A673 (cell line): ENCODE measurements around the gene CEP170B.

Experiments
- CTCF ChIP-seq: fragments of 300-800, 200-600 bp; sonication (generic); conservative IDR thresholded peaks from 2 replicates; pipeline ENCODE4 v1.5.1; 2017; ENCODE audit warnings: low read depth, mild to moderate bottlenecking, antibody characterized with exemption, low read length, moderate library complexity, mixed read lengths
- EZH2 ChIP-seq: fragments of 200-600 bp; sonication (generic); IDR thresholded peaks from 2 replicates; pipeline ENCODE4 v1.6.1; 2017; ENCODE audit warnings: borderline replicate concordance, low read depth, mild to moderate bottlenecking, mixed read lengths, antibody characterized with exemption, low read length; ENCODE audit not compliant: poor library complexity, severe bottlenecking

GRCh38 chr14:104899781-104900180 lies 34.7 kb downstream of the CEP170B start:
- TF ChIP-seq CTCF = no peak
- TF ChIP-seq EZH2 = no peak
